HepG2 (cell line): ENCODE results near the gene INHBC. TPM values are rescaled to one million over a fixed set of nuclear protein-coding genes. Genes with fewer than 3 reads are reported as not detected.

Experiments
- BRD4 ChIP-seq: sonication (generic); formaldehyde crosslinking; IDR thresholded peaks from 2 replicates; pipeline ENCODE4 v1.4.0; 2020; ENCODE audit warnings: missing genetic modification reagents
- CHD4 ChIP-seq: fragments of 200-600 bp; sonication (generic); IDR thresholded peaks from 2 replicates; pipeline ENCODE4 v1.7.0; 2017; ENCODE audit warnings: mild to moderate bottlenecking, low read length, borderline replicate concordance
- GPN1 ChIP-seq: sonication (generic); formaldehyde crosslinking; IDR thresholded peaks from 2 replicates; pipeline ENCODE4 v1.5.1; 2020; ENCODE audit warnings: missing genetic modification reagents, borderline replicate concordance
- HOXA3 ChIP-seq: sonication (generic); formaldehyde crosslinking; IDR thresholded peaks from 2 replicates; pipeline ENCODE4 v1.5.0; 2020; ENCODE audit warnings: missing genetic modification reagents
- KDM2A ChIP-seq: sonication (generic); formaldehyde crosslinking; IDR thresholded peaks from 2 replicates; pipeline ENCODE4 v1.4.0; 2020; ENCODE audit warnings: low read depth, missing genetic modification reagents, borderline replicate concordance
- NFYC ChIP-seq: IDR thresholded peaks from 2 replicates; pipeline ENCODE4 v1.6.1; 2016; ENCODE audit warnings: missing genetic modification reagents, missing compliant biosample characterization
- SOX6 ChIP-seq, 2 experiments: fragments of 450-650 bp in 1 of 2; sonication (generic) in 1 of 2; formaldehyde crosslinking in 1 of 2; IDR thresholded peaks; 2 replicates each; pipeline versions ENCODE4 v1.4.0 to v1.6.1; 2017 to 2020; ENCODE audit warnings: antibody characterized with exemption in 1 of 2, mild to moderate bottlenecking in 1 of 2, missing genetic modification reagents in 1 of 2
- SP1 ChIP-seq, 2 experiments: fragments of 450-650 bp in 1 of 2; sonication (generic) in 1 of 2; formaldehyde crosslinking in 1 of 2; IDR thresholded peaks; 2 replicates each; pipeline versions ENCODE4 v1.4.0 to v1.6.1; 2016 to 2020; ENCODE audit warnings: missing genetic modification reagents in 1 of 2
- STAT5B ChIP-seq: sonication (generic); formaldehyde crosslinking; IDR thresholded peaks from 2 replicates; pipeline ENCODE4 v1.4.0; 2020; ENCODE audit warnings: missing genetic modification reagents
- ZMAT3 ChIP-seq: sonication (generic); formaldehyde crosslinking; conservative IDR thresholded peaks from 2 replicates; pipeline ENCODE4 v1.7.0; 2021; ENCODE audit warnings: missing genetic modification reagents
- ZNF598 ChIP-seq: sonication (generic); formaldehyde crosslinking; IDR thresholded peaks from 2 replicates; pipeline ENCODE4 v1.5.1; 2020; ENCODE audit warnings: mild to moderate bottlenecking, missing genetic modification reagents, borderline replicate concordance
- ZNF749 ChIP-seq: sonication (generic); formaldehyde crosslinking; IDR thresholded peaks from 2 replicates; pipeline ENCODE4 v1.8.0; 2022; ENCODE audit warnings: mild to moderate bottlenecking, missing genetic modification reagents, moderate library complexity, borderline replicate concordance
- ZNF781 ChIP-seq: sonication (generic); formaldehyde crosslinking; IDR thresholded peaks from 2 replicates; pipeline ENCODE4 v1.5.1; 2020; ENCODE audit warnings: borderline replicate concordance, mild to moderate bottlenecking, missing genetic modification reagents; ENCODE audit errors: not compliant biosample characterization
- polyA plus RNA-seq, 8 experiments: library from polyadenylated mRNA; depleted of rRNA in 3 of 8; stranded (reverse) in 7 of 8; unstranded in 1 of 8; fragments of >200 nt; fragmentation: Illumina TruSeq in 4 of 8; extraction: Trizol in 4 of 8; gene quantifications; 2 replicates each; pipeline versions ENCODE4 v1.2.1 to v1.2.3, GENCODE V29; 2011 to 2016; ENCODE audit warnings: low read depth in 4 of 8, missing spikeins in 1 of 8, mixed read lengths in 1 of 8; ENCODE audit not compliant: insufficient read depth in 1 of 8
- total RNA-seq, 5 experiments: library from RNA; depleted of rRNA; stranded (reverse); fragments of >200 nt; fragmentation: Illumina TruSeq; extraction: Trizol; gene quantifications; 2 replicates each; pipeline ENCODE4 v1.2.3, GENCODE V29; 2016; ENCODE audit warnings: low read depth in 1 of 5
- TF ChIP-seq, protein P1 (sequence below): sonication (generic); formaldehyde crosslinking; IDR thresholded peaks from 2 replicates; pipeline ENCODE4 v1.5.0; 2020; ENCODE audit warnings: missing genetic modification reagents
- TF ChIP-seq, protein P2 (sequence below): sonication (generic); formaldehyde crosslinking; IDR thresholded peaks from 2 replicates; pipeline ENCODE4 v1.5.1; 2020; ENCODE audit warnings: missing genetic modification reagents, mild to moderate bottlenecking, borderline replicate concordance

The INHBC gene
- total and polyA plus RNA-seq, 2 of the 13 experiments (the other 11 are each of a cell fraction or from before 2014, with no cell fraction given) = 1.8 to 13.8 TPM

DNA sequence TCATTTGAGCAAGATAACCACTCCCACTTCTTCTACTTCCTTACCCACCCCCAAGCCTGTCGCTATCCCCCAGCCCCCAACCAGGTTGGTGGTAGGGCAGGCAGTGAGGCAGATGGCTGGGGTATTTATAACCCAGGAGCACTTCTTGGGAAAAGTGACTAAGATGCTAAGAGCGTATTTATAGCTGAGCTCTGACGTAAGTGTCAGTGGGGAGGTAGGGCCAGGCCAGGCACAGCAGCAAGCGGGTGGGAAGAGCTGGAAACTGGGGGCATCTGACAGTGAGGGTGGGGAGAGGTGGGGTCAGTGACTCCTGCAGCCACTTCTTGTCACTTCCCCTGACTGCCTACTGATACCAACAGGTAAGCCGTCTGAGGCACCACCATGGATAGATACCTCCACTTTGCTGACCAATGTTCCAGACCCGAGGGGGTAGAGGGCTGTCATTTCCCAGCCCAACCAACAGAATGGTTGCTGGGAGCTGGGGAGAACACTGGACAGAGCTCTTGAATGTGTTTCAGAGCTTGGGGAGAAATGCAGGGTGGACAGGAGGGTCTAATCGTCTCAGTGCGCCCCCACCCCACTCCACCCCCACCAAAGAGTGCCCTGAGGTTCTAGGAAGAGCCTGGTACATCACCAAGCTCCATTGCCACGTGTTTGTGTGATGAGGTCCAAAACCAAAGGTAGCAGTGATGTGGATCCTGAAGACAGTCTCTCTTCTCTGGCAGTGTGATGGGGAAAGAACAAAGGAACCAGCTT is 17.8 kb downstream of the INHBC start (continued):
- TF ChIP-seq, protein P1, sequence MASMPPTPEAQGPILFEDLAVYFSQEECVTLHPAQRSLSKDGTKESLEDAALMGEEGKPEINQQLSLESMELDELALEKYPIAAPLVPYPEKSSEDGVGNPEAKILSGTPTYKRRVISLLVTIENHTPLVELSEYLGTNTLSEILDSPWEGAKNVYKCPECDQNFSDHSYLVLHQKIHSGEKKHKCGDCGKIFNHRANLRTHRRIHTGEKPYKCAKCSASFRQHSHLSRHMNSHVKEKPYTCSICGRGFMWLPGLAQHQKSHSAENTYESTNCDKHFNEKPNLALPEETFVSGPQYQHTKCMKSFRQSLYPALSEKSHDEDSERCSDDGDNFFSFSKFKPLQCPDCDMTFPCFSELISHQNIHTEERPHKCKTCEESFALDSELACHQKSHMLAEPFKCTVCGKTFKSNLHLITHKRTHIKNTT (CRISPR knock-in tag) = no peak
- no peak for TF ChIP-seq HOXA3 (CRISPR knock-in tag)
- no peak for TF ChIP-seq ZNF749 (CRISPR knock-in tag)
- no peak for TF ChIP-seq ZNF598
- TF ChIP-seq CHD4 = no peak
- no peak for TF ChIP-seq ZNF781
- no peak for TF ChIP-seq STAT5B (CRISPR knock-in tag)
- no peak for TF ChIP-seq NFYC
- TF ChIP-seq KDM2A (CRISPR knock-in tag) = no peak
- TF ChIP-seq, protein P2, sequence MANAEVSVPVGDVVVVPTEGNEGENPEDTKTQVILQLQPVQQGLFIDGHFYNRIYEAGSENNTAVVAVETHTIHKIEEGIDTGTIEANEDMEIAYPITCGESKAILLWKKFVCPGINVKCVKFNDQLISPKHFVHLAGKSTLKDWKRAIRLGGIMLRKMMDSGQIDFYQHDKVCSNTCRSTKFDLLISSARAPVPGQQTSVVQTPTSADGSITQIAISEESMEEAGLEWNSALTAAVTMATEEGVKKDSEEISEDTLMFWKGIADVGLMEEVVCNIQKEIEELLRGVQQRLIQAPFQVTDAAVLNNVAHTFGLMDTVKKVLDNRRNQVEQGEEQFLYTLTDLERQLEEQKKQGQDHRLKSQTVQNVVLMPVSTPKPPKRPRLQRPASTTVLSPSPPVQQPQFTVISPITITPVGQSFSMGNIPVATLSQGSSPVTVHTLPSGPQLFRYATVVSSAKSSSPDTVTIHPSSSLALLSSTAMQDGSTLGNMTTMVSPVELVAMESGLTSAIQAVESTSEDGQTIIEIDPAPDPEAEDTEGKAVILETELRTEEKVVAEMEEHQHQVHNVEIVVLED (CRISPR knock-in tag) = no peak
- no peak for TF ChIP-seq GPN1 (CRISPR knock-in tag)
- no peak for TF ChIP-seq BRD4 (CRISPR knock-in tag)
- TF ChIP-seq SOX6 (IDR thresholded peaks at IDR 0.05) = no peak
- no peak for TF ChIP-seq SOX6 (CRISPR knock-in tag; IDR thresholded peaks at IDR 0.05)
- TF ChIP-seq SP1 (IDR thresholded peaks at IDR 0.05) = no peak
- TF ChIP-seq SP1 (CRISPR knock-in tag; IDR thresholded peaks at IDR 0.05) = no peak
- TF ChIP-seq ZMAT3 (CRISPR knock-in tag) = no peak
